SK-N-MC (cell line): ENCODE data around the gene OR52E8.

ENCODE experiments used
- EZH2 ChIP-seq: fragments of 200-600 bp; sonication (generic); IDR thresholded peaks from one replicate; pipeline ENCODE4 v1.6.1; 2017; ENCODE audit warnings: antibody characterized with exemption
- POLR2AphosphoS5 ChIP-seq: IDR thresholded peaks from 2 replicates; pipeline ENCODE4 v1.6.1; 2012; ENCODE audit warnings: mild to moderate bottlenecking, low read depth, low read length, borderline replicate concordance

GRCh38 chr11:5851002-5851401 lies 6.5 kb downstream of the OR52E8 start:
- TF ChIP-seq EZH2 (no peak), POLR2AphosphoS5 (no peak)
